ENCODE data around the gene KIF23.

KIF23 gene

DNA sequence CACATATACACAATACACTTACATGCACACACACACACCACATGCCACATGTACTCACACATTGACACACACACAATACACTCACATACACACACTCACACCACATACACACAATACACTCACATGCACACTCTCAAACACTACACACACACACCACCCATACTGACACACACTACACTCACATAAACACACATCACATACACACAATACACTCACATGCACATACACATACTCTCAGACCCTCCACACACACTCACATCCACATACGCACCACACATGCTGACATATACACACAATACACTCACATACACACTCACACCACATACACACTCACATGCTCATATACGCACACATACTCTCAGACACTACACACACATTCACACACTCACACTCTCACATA is 28.3 kb upstream of the KIF23 start:
- TF ChIP-seq, protein P1, sequence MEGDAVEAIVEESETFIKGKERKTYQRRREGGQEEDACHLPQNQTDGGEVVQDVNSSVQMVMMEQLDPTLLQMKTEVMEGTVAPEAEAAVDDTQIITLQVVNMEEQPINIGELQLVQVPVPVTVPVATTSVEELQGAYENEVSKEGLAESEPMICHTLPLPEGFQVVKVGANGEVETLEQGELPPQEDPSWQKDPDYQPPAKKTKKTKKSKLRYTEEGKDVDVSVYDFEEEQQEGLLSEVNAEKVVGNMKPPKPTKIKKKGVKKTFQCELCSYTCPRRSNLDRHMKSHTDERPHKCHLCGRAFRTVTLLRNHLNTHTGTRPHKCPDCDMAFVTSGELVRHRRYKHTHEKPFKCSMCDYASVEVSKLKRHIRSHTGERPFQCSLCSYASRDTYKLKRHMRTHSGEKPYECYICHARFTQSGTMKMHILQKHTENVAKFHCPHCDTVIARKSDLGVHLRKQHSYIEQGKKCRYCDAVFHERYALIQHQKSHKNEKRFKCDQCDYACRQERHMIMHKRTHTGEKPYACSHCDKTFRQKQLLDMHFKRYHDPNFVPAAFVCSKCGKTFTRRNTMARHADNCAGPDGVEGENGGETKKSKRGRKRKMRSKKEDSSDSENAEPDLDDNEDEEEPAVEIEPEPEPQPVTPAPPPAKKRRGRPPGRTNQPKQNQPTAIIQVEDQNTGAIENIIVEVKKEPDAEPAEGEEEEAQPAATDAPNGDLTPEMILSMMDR (IDR thresholded peaks at IDR 0.05; ENCODE audit: insufficient read depth, low read length, poor library complexity, severe bottlenecking) = no peak
- DNase-seq (ENCODE audit: extremely low read depth, insufficient read length) = no peak
- Histone ChIP-seq H3K27me3 (replicated peaks; ENCODE audit: control insufficient read depth, insufficient read depth, low read length) (no peaks in the 10 kb centered on the region; the same call in 1 of the 2 replicates), H3K4me3 (replicated peaks; ENCODE audit: low read depth, low read length) (no peak overlapping the region), H3K36me3 (ENCODE audit: control insufficient read depth, insufficient read depth, low read length) (no peaks in the 10 kb centered on the region)

DNA sequence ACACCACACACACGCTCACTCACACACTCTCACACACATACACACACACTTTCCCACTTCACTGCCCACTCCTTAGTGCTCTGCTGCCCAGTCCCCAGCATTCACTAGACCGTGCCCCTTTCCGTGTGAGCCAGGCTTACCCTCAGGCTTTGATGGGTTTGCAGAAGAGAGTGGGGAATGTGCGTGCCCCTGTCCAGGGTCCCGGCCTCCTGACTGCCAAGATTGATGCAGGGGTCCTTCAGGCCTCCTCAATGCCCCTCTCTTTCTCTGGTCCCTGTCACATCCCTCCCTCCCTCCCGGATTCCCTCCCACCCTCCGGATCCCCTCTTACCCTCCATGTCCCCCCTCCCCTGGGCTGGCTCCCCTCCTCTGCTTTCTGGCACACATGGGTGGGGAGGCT is 27.9 kb upstream of the KIF23 start:
- no peak for DNase-seq (ENCODE audit: extremely low read depth, insufficient read length)
- TF ChIP-seq, protein P1 (IDR thresholded peaks at IDR 0.05; ENCODE audit: insufficient read depth, low read length, poor library complexity, severe bottlenecking) = no peak
- H3K4me3 ChIP-seq (replicated peaks; ENCODE audit: low read depth, low read length) = no peak overlapping the region
- H3K27me3 ChIP-seq (replicated peaks; ENCODE audit: control insufficient read depth, insufficient read depth, low read length) = no peaks in the 10 kb centered on the region; the same call in 1 of the 2 replicates
- no peaks in the 10 kb centered on the region for H3K36me3 ChIP-seq (ENCODE audit: control insufficient read depth, insufficient read depth, low read length)

DNA sequence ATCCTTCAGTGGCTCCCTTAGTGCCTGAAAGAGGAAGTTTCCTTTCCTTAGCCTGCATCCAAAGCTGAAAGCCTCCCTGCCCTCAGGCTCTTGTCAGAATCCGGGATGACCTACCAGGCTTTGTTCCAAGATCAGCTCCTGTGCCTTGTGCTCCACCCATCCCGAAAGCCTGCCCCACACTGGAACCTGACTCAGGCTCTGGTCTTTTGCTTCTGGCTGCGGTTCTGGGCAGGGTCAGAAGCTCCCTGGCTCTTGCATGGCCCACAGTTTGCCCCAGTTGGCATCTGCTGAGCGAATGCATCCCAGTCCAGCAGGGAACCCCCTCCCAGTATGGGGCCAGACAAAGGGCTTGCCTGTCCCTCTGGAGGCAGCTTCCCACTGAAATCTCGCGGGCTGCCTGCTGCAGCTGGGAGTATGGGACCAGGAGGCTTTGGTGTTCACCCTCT is 25.9 kb upstream of the KIF23 start:
- Histone ChIP-seq H3K4me3 (replicated peaks; ENCODE audit: low read depth, low read length) (no peak overlapping the region), H3K27me3 (replicated peaks; ENCODE audit: control insufficient read depth, insufficient read depth, low read length) (no peaks in the 10 kb centered on the region; the same call in 1 of the 2 replicates), H3K36me3 (ENCODE audit: control insufficient read depth, insufficient read depth, low read length) (no peaks in the 10 kb centered on the region)
- DNase-seq (ENCODE audit: extremely low read depth, insufficient read length) = no peak
- TF ChIP-seq, protein P1 (IDR thresholded peaks at IDR 0.05; ENCODE audit: insufficient read depth, low read length, poor library complexity, severe bottlenecking) = no peak

DNA sequence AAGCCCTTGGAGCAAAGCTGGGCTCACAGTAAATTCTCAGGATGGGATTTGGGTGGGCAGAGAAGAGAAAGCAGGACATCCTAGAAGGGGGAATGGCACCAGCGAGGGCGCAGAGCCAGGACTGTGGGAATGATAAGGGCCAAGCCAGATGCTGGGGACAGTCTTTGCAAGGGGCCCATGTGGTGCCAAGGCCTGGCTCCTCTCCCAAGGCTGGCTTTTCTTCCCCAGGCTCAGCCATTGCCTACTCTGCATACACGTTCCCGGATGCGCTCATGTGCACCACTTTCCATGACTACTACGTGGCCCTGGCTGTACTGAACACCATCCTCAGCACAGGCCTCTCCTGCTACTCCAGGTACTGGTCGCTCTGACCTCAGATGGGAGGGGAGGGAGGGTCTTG is 24.7 kb upstream of the KIF23 start:
- Histone ChIP-seq H3K36me3 (ENCODE audit: control insufficient read depth, insufficient read depth, low read length) (no peaks in the 10 kb centered on the region), H3K27me3 (replicated peaks; ENCODE audit: control insufficient read depth, insufficient read depth, low read length) (no peaks in the 10 kb centered on the region; the same call in 1 of the 2 replicates), H3K4me3 (replicated peaks; ENCODE audit: low read depth, low read length) (no peak overlapping the region)
- TF ChIP-seq, protein P1 (IDR thresholded peaks at IDR 0.05; ENCODE audit: insufficient read depth, low read length, poor library complexity, severe bottlenecking) = no peak
- no peak for DNase-seq (ENCODE audit: extremely low read depth, insufficient read length)

DNA sequence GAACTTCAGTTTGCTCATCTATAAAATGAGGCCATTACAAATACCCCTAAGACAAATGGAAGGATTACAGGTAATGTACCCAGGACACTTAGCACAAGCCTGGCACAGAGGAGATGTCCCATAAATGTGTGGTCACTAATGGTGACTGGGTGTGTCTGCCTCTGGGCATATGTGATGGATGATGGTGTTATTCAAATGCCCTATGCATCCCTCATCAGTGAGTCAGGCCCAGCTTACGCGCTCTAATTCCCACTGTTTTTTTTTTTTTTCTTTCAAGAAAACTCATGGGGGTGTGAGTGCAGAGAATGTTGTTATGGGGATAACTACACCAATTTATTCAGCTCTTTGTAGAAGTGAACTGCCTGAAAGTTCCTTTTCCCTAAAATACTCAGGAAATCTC is 23.6 kb upstream of the KIF23 start:
- Histone ChIP-seq H3K27me3 (replicated peaks; ENCODE audit: control insufficient read depth, insufficient read depth, low read length) (no peaks in the 10 kb centered on the region; the same call in 1 of the 2 replicates), H3K36me3 (ENCODE audit: control insufficient read depth, insufficient read depth, low read length) (no peaks in the 10 kb centered on the region), H3K4me3 (replicated peaks; ENCODE audit: low read depth, low read length) (no peak overlapping the region)
- TF ChIP-seq, protein P1 (IDR thresholded peaks at IDR 0.05; ENCODE audit: insufficient read depth, low read length, poor library complexity, severe bottlenecking) = no peak
- DNase-seq (ENCODE audit: extremely low read depth, insufficient read length) = no peak
